ENCODE results near the gene L2HGDH. TPM values are rescaled to one million over a fixed set of nuclear protein-coding genes. Genes with fewer than 3 reads are reported as not detected.

The L2HGDH gene
- total RNA-seq, 1 donor from 2014 or later = 7.6 TPM

GRCh38 chr14:50312734-50313054, 665 bp upstream of the L2HGDH start:
- Mint-ChIP-seq H3K4me3 (ENCODE audit: unreplicated experiment) (peak overlapping the region; percentile 93), H3K9me3 (ENCODE audit: unreplicated experiment) (no peaks in the 10 kb centered on the region), H3K36me3 (ENCODE audit: low read depth, unreplicated experiment) (peaks cover 9% of the 10 kb centered on the region), H3K27ac (ENCODE audit: unreplicated experiment) (peak overlapping the region; percentile 77), H3K4me1 (ENCODE audit: unreplicated experiment) (peaks cover 17% of the 10 kb centered on the region), H3K27me3 (ENCODE audit: unreplicated experiment) (peaks cover 8% of the 10 kb centered on the region)
- no peak for DNase-seq (ENCODE audit: low spot score)
- TF ChIP-seq, protein P1, sequence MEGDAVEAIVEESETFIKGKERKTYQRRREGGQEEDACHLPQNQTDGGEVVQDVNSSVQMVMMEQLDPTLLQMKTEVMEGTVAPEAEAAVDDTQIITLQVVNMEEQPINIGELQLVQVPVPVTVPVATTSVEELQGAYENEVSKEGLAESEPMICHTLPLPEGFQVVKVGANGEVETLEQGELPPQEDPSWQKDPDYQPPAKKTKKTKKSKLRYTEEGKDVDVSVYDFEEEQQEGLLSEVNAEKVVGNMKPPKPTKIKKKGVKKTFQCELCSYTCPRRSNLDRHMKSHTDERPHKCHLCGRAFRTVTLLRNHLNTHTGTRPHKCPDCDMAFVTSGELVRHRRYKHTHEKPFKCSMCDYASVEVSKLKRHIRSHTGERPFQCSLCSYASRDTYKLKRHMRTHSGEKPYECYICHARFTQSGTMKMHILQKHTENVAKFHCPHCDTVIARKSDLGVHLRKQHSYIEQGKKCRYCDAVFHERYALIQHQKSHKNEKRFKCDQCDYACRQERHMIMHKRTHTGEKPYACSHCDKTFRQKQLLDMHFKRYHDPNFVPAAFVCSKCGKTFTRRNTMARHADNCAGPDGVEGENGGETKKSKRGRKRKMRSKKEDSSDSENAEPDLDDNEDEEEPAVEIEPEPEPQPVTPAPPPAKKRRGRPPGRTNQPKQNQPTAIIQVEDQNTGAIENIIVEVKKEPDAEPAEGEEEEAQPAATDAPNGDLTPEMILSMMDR (IDR thresholded peaks at IDR 0.05; ENCODE audit: unreplicated experiment) = no peak

GRCh38 chr14:50311337-50311971, 575 bp downstream of the L2HGDH start:
- H3K4me1 Mint-ChIP-seq (ENCODE audit: unreplicated experiment) = peaks cover 17% of the 10 kb centered on the region
- peaks cover 9% of the 10 kb centered on the region for H3K27me3 Mint-ChIP-seq (ENCODE audit: unreplicated experiment)
- peaks cover 9% of the 10 kb centered on the region for H3K36me3 Mint-ChIP-seq (ENCODE audit: low read depth, unreplicated experiment)
- peak overlapping the region; percentile 93 for H3K4me3 Mint-ChIP-seq (ENCODE audit: unreplicated experiment)
- peak overlapping the region; percentile 43 for H3K27ac Mint-ChIP-seq (ENCODE audit: unreplicated experiment)
- DNase-seq (ENCODE audit: low spot score) = no peak
- H3K9me3 Mint-ChIP-seq (ENCODE audit: unreplicated experiment) = no peaks in the 10 kb centered on the region
- TF ChIP-seq, protein P1 (IDR thresholded peaks at IDR 0.05; ENCODE audit: unreplicated experiment) = no peak

DNA sequence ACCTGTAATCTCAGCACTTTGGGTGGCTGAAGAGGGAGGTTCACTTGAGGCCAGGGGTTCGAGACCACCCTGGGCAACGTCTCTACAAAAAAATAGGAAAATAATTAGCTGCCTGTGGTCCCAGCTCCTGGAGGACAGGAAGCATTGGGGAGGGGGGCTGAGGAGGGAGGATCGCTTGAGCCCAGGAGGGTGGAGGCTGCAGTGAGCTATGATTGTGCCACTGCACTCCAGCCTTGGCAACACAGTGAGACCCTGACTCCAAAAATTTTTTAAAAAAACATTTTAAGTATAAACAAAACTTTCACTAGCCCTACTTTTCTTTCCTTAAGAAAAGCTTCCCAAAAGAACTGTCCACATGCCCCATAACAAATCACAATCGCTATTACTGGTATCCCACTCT, 1.6 kb downstream of the L2HGDH start:
- DNase-seq (ENCODE audit: low spot score) = no peak
- H3K4me3 Mint-ChIP-seq (ENCODE audit: unreplicated experiment) = peak overlapping the region; percentile 83
- H3K27ac Mint-ChIP-seq (ENCODE audit: unreplicated experiment) = no peak overlapping the region
- no peaks in the 10 kb centered on the region for H3K9me3 Mint-ChIP-seq (ENCODE audit: unreplicated experiment)
- peaks cover 3% of the 10 kb centered on the region for H3K36me3 Mint-ChIP-seq (ENCODE audit: low read depth, unreplicated experiment)
- peaks cover 17% of the 10 kb centered on the region for H3K4me1 Mint-ChIP-seq (ENCODE audit: unreplicated experiment)
- TF ChIP-seq, protein P1 (IDR thresholded peaks at IDR 0.05; ENCODE audit: unreplicated experiment) = no peak
- H3K27me3 Mint-ChIP-seq (ENCODE audit: unreplicated experiment) = peaks cover 9% of the 10 kb centered on the region

- Mint-ChIP-seq H3K4me3 (ENCODE audit: unreplicated experiment) (no peak overlapping the region), H3K4me1 (ENCODE audit: unreplicated experiment) (peaks cover 15% of the 10 kb centered on the region), H3K36me3 (ENCODE audit: low read depth, unreplicated experiment) (no peaks in the 10 kb centered on the region), H3K9me3 (ENCODE audit: unreplicated experiment) (no peaks in the 10 kb centered on the region), H3K27me3 (ENCODE audit: unreplicated experiment) (peaks cover 8% of the 10 kb centered on the region), H3K27ac (ENCODE audit: unreplicated experiment) (no peak overlapping the region)
- DNase-seq (ENCODE audit: low spot score) = no peak
- TF ChIP-seq, protein P1 (IDR thresholded peaks at IDR 0.05; ENCODE audit: unreplicated experiment) = no peak
These were observed 3.6 kb downstream of the L2HGDH start for GRCh38 chr14:50308363-50308915.

DNA sequence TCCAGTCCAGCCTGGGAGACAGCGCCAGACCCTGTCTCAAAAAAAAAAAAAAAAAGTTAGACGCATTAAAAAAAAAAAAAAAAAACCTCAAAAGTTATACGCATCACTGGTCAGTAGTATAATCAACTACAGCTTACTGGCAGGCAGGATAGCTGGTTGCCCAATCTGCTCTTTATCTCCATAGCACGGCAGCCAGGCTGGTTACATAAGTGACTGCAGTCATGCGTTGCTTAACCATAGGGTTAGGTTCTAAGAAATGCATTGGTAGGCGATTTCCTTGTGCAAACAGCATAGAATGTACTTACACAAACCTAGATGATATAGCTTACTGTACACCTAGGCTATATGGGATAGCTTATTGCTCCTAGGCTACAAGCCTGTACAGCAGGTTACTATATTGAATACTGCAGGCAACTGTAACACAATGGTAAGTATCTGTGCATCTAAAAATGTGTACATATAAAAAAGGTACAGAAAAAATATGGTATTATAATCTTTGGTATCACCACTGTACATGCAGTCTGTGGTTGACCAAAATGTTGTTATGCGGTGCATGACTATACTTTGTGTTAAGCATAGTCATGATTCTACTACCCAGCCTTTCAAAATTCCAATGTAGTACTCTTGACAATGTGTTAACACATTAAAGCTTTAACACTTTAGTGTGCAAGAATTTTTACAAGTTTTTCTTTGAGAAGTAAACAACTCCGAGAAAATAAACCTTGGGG, 8.1 kb downstream of the L2HGDH start:
- DNase-seq (ENCODE audit: low spot score) = no peak
- H3K9me3 Mint-ChIP-seq (ENCODE audit: unreplicated experiment) = no peaks in the 10 kb centered on the region
- no peaks in the 10 kb centered on the region for H3K36me3 Mint-ChIP-seq (ENCODE audit: low read depth, unreplicated experiment)
- TF ChIP-seq, protein P1 (IDR thresholded peaks at IDR 0.05; ENCODE audit: unreplicated experiment) = no peak
- peaks cover 10% of the 10 kb centered on the region for H3K4me1 Mint-ChIP-seq (ENCODE audit: unreplicated experiment)
- no peak overlapping the region for H3K27ac Mint-ChIP-seq (ENCODE audit: unreplicated experiment)
- peaks cover 1% of the 10 kb centered on the region for H3K27me3 Mint-ChIP-seq (ENCODE audit: unreplicated experiment)
- H3K4me3 Mint-ChIP-seq (ENCODE audit: unreplicated experiment) = no peak overlapping the region

Measured in endothelial cell (in vitro differentiated cells).